Measurements from ENCODE around the gene CEP85.
A peak's percentile ranks its signal among the peaks of the same experiment; 100 is the strongest.

CEP85 gene

GRCh38 chr1:26277719-26278118, 43.7 kb downstream of the CEP85 start:
- DNase-seq (ENCODE audit: low spot score), result no peak

- DNase-seq (ENCODE audit: low spot score), result peak; percentile 62
These were observed 44.3 kb downstream of the CEP85 start for GRCh38 chr1:26278303-26278702.

- peak; percentile 61 for DNase-seq (ENCODE audit: low spot score)
These were observed 44.9 kb downstream of the CEP85 start for GRCh38 chr1:26278724-26279455.

GRCh38 chr1:26279456-26280332, 45.7 kb downstream of the CEP85 start, which contains the start of gene SH3BGRL3:
Gene SH3BGRL3 (plus strand): TSS chr1:26280086. CDS start chr1:26280156, 70 bp downstream.
- peak; percentile 87 for DNase-seq (ENCODE audit: low spot score)

GRCh38 chr1:26280333-26281042, 46.5 kb downstream of the CEP85 start:
- peak; percentile 48 for DNase-seq (ENCODE audit: low spot score)

- DNase-seq (ENCODE audit: low spot score), result peak; percentile 17
These were observed 47.3 kb downstream of the CEP85 start for GRCh38 chr1:26281091-26281958.

GRCh38 chr1:26281971-26282370, 48.0 kb downstream of the CEP85 start:
- no peak for DNase-seq (ENCODE audit: low spot score)

- no peak for DNase-seq (ENCODE audit: low spot score)
These were observed 48.5 kb downstream of the CEP85 start for GRCh38 chr1:26282401-26282918.

GRCh38 chr1:26283279-26283853, 49.4 kb downstream of the CEP85 start:
- peak; percentile 17 for DNase-seq (ENCODE audit: low spot score)

GRCh38 chr1:26283871-26284596, 50.0 kb downstream of the CEP85 start:
- no peak for DNase-seq (ENCODE audit: low spot score)

- DNase-seq (ENCODE audit: low spot score), result peak; percentile 94
These were observed 50.8 kb downstream of the CEP85 start for GRCh38 chr1:26284597-26285347.

- DNase-seq (ENCODE audit: low spot score), result no peak
These were observed 51.5 kb downstream of the CEP85 start for GRCh38 chr1:26285366-26286063.

GRCh38 chr1:26286064-26286416, 52.0 kb downstream of the CEP85 start:
- DNase-seq (ENCODE audit: low spot score), result no peak

- peak; percentile 60 for DNase-seq (ENCODE audit: low spot score)
These were observed 53.2 kb downstream of the CEP85 start for GRCh38 chr1:26287033-26287711.

- DNase-seq (ENCODE audit: low spot score), result no peak
These were observed 53.8 kb downstream of the CEP85 start for GRCh38 chr1:26287811-26288210.

GRCh38 chr1:26288311-26288941, 54.4 kb downstream of the CEP85 start:
- DNase-seq (ENCODE audit: low spot score), result no peak

GRCh38 chr1:26289158-26290059, 55.4 kb downstream of the CEP85 start:
- DNase-seq (ENCODE audit: low spot score), result no peak
